ENCODE results near the gene FBXL17.
A peak's percentile ranks its signal among the peaks of the same experiment; 100 is the strongest.

FBXL17 gene

GRCh38 chr5:107840592-107840991 is 541.3 kb downstream of the FBXL17 start:
- no peak for DNase-seq

- no peak for DNase-seq
Observed at GRCh38 chr5:107840161-107840560, 541.7 kb downstream of the FBXL17 start.

DNA sequence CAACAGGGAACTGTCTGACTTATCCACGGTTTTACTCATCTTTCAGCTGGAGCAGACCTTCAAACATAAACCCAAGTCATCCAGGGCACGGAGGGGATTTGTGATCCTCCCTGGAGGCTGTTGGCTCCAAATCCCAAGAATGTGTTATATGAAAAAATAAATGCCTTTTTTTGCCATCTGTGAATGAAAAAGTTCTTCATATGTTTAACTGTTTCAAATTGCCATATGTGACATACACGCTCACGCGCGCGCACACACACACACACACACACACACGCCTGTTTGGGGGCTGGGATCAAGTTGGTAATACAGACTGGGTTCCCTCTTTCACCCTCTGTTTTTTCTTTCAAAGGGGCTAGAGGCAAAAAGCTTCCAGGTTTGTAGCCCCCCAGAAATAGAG is 546.8 kb downstream of the FBXL17 start:
- DNase-seq: no peak

GRCh38 chr5:107832746-107833145 is 549.2 kb downstream of the FBXL17 start:
- no peak for DNase-seq

GRCh38 chr5:107831612-107832395 is 550.1 kb downstream of the FBXL17 start:
- DNase-seq: no peak

GRCh38 chr5:107830750-107831149 is 551.1 kb downstream of the FBXL17 start:
- DNase-seq: no peak

GRCh38 chr5:107826311-107827000 is 555.4 kb downstream of the FBXL17 start:
- DNase-seq: no peak

DNA sequence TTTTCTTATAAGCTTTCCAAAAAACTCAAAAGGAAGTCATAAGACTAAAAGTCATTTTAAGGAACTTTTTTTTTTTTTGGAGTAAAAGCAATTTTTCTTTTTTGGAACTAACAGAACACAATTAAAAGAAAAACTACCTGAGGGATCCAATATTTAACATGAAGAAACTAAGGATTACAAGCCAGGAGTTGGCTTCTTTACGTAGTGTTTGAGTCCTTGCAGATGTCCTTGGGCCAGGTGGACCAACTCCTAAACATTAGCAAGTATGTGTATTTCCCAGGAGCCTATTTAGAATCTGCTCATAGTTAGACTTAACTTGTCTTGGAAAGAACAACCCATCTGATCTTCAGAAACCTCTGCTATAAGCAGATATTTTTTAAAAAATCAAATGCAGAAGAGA is 557.1 kb downstream of the FBXL17 start:
- no peak for DNase-seq

DNA sequence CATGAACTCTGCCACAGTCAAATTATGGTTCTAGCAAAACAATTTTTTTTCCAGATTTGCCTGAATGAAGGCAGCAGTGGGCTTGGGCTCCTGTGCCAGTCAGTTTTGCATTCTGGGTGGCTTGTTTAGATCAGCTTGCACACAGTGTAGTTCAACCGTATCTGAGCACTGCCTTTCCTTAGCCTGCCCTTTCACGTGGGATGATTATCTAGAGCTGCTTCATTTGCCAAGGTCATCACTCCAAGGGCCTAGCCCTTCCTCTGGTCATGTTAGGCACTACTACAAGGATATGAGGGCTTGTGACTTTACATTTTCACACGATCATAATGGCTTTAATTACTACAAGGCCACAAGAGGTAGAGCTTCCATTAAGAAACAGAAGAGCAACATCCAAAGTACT is 560.6 kb downstream of the FBXL17 start:
- no peak for DNase-seq

- no peak for DNase-seq
Observed at GRCh38 chr5:107820429-107820828, 561.5 kb downstream of the FBXL17 start.

DNA sequence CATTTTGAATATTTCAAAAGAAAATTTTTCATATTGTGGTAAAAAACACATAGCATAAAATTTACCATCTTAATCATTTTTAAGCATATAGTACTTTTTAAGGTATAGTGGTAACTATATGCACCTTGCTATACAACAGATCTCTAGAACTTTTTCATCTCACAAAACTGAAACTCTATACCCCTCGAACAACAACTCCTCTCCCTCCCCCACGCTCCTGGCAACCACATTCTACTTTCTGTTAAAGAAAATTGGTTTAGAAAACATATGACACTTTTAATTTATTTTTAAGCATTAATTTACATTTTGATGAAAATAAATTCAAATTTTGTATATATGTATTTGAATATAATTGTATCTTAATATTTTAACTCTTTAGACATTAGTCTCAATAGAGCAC is 563.9 kb downstream of the FBXL17 start:
- DNase-seq: no peak

GRCh38 chr5:107817436-107817835 is 564.5 kb downstream of the FBXL17 start:
- no peak for DNase-seq

GRCh38 chr5:107815109-107815508 is 566.8 kb downstream of the FBXL17 start:
- no peak for DNase-seq

GRCh38 chr5:107814183-107814827 is 567.6 kb downstream of the FBXL17 start:
- no peak for DNase-seq

DNA sequence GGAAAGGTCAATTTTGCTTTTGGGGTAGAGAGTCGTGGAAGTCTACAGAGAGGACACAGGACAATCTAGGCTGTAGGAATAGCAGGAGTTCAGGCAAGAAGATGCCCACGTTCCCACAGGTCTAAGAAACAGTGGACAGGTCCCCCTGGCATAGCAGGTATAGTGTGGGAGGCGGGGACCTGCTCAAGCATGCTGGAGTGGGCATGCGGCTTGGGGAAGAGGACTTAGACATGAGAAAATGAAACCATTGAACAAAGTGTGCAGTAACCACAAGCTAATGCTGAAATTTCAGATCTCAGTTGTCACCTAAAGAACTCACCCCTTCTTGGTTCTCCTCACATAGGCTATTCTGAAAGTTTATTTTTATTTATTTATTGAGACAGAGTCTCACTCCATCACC is 568.3 kb downstream of the FBXL17 start:
- DNase-seq: no peak

DNA sequence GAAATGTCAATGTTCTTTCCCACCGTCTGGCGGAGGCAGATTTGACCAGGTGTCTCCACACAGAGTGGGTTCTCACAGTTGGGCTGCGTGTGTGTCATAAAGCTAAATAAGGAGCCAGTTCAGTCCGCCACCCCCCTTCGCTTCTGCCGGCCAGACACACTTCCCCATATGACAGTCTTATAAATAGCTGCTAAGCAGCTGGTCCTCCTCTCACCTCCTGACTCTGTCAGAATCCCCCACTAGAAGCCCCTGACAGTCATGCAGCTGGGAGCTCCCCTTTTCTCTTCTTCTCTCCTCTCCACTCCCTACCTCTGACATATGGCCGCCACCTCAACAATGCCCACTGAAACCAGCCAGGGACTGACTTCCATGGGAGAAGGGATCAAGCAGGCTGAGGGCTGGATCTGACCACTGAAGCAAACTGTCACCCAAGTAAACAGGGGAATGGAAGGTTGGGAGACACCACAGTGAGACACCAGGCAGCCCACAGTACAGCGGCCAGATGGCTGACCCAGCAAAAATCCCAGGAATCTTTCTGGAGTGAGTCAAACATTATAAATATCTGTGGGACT is 569.2 kb downstream of the FBXL17 start:
- peak; percentile 37 for DNase-seq

DNA sequence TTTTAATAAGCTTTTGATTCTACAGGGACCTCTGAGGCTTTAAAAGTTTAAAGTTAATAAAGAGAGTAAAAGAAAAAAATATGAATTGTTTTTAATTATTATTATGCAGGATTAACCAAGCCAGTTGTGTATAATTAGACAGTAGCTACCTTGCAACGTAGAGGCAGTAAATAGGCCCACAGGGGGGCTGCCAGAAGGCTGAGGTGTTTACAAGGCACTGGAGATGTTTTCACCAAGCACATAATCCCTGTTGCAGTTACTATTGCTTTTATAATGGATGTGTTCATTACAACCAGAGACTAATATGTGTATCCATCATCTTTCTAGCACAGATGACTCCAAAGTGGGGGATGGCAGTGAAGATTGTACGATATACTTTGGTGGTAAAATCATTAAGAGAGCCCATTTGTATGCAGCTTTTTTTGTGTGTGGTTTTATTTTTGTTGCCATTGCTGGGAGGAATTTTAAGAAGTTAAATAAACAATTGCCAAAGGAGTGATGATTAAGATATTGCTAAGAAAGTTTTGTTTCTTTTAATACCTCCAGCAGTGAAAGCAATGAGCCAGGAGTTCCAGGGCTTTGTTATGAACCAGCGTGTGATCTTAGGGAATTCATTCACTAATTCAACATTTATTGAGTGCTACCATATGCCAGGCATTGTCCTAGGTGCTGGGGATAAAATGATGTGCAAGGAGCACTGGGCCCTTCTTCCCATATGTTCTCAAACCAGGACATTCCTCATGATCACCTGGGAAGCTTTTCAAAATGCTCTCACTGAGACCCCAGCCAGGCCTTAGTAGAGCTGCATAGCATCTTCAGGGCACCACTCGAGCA is 572.5 kb downstream of the FBXL17 start:
- no peak for DNase-seq
